Activated CD4-positive, alpha-beta T cell treated with anti-CD3 and anti-CD28 coated beads for 1 hour (primary cell): ENCODE measurements around the gene GOSR1.
A peak's percentile ranks its signal among the peaks of the same experiment; 100 is the strongest.
"Not testable (repeated sequence)": the region's sequence is repeated elsewhere in the genome, so short reads cannot be mapped to it uniquely, and the experiment has no call there.

Experiments
- DNase-seq: peaks from one replicate; pipeline ENCODE4 v3.0.0-alpha.2; 2020

Gene GOSR1

DNA sequence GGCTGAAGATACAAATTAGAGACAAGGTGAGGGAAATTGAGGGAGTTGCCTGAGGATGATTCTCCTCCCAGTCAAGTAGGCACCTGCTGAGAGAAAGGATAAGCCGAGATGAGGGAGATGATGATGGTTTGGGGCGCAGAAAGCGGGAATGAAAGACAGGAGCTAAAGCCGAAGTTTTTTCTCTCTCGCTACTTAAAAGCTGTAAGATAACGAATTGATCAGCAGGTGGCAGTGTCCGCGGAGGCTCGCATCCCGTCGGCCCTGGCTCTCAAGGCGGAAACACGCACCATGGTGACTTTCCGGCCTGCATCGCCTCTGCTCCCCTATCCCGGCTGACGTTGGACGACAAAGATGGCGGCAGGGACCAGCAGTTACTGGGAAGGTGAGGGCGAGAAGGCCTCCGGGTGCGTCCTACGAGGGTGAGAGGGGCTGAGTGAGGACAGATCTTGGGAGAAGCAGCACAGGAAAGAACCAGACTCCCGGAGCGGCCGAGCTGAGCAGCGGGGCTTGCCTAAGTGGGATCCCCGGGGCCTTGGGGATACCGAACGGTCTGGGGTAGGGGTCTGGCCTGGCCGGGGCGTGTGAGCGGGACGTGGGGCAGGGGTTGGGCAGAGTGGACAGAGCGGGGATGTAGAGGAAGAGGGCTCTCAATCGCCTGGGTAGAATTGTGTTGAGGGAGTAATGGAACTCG is at the start of gene GOSR1:
TSS of gene GOSR1 (plus strand) at position 326 of the 691 bp plus-strand sequence. CDS start at position 352, 26 bp downstream.
- peak; percentile 87 for DNase-seq

- no peak for DNase-seq
Measured at GRCh38 chr17:30427611-30428010, 49.6 kb upstream of the GOSR1 start.

- DNase-seq, result no peak
Measured at GRCh38 chr17:30429155-30429554, 48.1 kb upstream of the GOSR1 start.

- no peak for DNase-seq
Measured at GRCh38 chr17:30433514-30433913, 43.7 kb upstream of the GOSR1 start.

DNA sequence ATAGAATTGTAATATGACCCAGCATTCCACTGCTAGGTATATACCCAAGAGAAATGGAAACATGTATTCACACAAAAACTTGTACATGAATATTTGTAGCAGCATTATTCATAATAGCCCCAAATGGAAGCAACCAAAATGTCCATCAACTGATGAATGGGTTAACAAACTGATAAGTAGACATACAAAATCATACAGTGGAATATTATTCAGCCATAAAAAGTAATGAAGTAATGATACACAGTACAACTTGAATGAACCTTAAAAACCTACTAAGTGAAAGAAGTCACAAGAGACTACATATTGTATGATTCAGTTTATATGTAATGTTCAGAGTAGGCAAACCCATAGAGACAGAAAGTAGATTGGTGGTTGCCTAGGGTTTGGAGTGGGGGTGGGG is 40.5 kb upstream of the GOSR1 start:
- DNase-seq, result no peak

DNA sequence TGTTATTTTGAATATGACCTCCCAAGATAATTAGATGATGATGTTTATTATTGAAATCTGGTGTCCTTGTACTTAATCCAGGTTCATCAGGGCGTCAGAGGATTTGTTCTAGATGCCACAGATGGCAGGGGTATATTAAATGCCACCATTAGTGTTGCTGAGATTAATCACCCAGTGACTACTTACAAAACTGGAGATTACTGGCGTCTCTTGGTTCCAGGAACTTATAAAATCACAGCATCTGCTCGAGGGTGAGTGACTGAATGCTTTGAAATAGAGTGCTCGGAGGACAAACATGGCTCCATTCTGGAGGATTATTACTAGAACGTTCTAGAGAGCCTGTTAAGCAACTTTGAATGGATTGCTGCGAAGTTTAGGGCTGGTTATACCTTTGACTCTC is 33.5 kb upstream of the GOSR1 start:
- DNase-seq, result no peak

GRCh38 chr17:30446640-30447039 is 30.6 kb upstream of the GOSR1 start:
- not testable (repeated sequence) for DNase-seq

DNA sequence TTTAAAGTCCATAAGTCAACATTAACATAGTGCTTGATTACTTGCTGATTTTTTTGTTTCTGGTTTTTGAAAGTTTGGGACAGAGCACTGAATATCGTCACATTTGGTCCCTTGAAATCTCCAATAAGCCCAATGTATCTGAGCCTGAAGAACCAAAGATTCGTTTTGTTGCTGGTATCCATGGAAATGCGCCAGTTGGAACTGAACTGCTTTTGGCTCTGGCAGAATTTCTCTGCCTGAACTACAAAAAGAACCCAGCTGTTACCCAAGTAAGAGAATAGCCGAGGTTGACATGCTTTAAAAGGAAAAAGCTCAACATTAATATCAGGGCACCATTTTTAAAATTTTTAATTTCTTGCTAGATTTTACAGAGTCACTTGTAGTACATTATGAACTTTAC is 27.7 kb upstream of the GOSR1 start:
- no peak for DNase-seq

- no peak for DNase-seq
Measured at GRCh38 chr17:30450125-30451027, 26.8 kb upstream of the GOSR1 start.

DNA sequence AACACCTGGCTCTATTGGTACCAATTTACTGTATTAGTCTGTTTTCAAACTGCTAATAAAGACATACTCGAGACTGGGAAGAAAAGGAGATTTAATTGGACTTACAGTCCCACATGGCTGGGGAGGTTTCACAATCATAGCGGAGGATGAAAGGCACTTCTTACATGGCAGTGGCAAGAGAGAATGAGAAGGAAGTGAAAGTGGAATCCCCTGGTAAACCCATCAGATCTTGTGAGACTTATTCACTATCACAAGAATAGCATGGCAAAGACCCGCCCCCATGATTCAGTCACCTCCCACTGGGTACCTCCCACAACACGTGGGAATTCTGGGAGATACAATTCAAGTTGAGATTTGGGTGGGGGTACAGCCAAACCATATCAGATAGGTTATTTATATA is 22.6 kb upstream of the GOSR1 start:
- no peak for DNase-seq

DNA sequence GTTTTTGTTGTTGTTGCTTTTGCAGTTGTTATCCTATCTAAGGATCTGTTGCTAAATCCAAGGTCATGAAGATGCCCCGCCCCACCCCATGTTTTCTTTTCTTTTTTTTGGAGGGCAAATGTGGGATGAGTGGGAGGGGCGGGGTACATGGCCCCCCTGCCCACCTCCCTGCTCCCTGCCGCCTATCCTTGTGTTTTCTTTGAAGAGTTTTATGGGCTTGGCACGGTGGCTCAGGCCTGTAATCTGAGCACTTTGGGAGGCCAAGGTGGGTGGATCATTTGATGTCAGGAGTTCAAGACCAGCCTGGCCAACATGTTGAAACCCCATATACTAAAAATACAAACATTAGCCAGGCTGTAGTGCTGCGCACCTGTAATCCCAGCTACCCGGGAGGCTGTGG is 18.8 kb upstream of the GOSR1 start:
- DNase-seq, result no peak

- DNase-seq, result not testable (repeated sequence)
Measured at GRCh38 chr17:30458797-30459413, 18.3 kb upstream of the GOSR1 start.

- no peak for DNase-seq
Measured at GRCh38 chr17:30468465-30468864, 8.7 kb upstream of the GOSR1 start.

DNA sequence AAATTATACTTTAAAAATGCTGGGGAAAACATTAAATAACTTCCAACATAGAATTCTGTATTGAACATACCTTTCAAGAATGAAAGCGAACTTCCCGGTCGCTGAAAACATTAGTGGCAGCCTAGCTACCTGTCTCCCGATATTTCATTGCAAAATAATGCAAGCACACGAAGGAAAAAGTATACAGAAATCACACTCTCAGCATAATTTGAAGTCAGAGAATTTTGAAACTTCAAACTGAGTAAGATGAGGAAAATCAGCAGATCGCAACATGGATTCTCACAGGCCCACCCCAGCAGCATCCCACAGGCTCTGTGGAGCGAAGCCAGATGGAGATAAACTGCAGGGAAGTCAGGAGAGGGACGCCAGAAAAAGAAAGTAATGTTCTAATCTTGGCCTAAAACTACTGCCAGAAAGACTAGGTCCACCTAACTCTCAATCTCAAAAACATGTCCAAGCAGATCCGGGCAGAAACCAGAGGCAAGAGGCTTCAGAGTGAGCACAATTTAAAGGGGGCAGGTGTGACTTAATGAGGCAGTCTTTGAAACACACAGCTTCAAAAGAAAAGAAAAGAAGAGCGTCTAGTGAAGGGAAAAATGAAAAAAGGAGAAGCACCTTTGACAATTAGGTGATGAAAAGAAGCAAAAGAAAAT is 4.8 kb upstream of the GOSR1 start:
- no peak for DNase-seq

- no peak for DNase-seq
Measured at GRCh38 chr17:30475206-30475605, 2.0 kb upstream of the GOSR1 start.

GRCh38 chr17:30476726-30477082 is 504 bp upstream of the GOSR1 start:
- DNase-seq, result no peak

GRCh38 chr17:30477774-30478115 is 537 bp downstream of the GOSR1 start:
- no peak for DNase-seq

DNA sequence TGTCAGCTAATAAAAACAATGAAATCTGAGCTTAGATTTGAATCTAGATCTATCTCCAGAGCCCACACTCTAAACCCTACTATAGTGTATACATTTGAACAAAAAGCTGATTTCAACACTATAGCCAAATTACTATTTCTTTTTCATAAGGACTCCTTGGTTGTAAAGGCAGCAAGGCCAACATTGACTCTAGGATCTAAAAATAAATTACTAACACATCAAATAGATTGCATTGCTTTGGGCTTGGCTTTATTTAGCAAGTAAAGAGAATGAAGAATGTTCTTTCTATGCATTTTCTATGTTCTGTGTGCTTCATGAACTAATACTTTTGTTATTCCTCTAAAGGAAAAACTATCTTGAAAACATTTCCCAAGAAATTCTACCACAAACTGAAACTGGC is 5.3 kb downstream of the GOSR1 start:
- DNase-seq, result no peak

DNA sequence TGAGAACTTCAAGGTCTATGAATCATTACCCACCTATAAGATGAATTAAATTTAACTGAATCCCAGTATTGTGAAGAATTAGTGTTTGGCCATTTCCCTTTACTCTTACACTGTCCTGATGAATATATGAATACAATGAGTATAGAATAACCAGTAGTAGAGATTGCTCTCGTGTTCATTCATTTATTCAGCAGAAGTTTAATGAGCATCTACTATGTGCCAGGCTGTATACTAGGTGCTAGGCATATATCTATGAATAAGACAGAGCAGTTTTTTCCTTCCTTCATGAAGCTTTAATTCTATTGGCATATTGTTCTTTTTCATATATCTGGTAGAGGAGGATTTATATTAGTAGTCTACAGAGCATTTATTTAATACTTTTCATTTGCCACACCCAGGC is 6.0 kb downstream of the GOSR1 start:
- DNase-seq, result no peak

DNA sequence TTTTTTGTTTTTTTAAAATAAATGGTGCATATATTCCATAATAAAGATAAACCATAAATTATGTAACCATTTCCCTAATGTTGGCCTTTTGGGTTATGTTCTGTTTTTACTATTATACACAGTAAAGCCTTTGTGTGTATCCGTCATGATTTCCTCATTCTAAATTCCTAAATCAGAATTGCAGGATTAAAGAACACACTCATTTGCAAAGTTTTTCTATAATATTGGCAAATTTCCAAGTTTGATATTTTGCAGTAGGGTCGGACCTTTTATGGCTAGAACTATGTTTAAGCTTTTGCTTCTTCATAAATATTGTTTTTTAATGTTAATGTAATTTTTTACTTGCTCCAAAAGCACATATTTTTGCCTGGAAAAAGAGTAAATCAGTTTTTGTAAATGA is 16.6 kb downstream of the GOSR1 start:
- no peak for DNase-seq

GRCh38 chr17:30495586-30495985 is 18.4 kb downstream of the GOSR1 start:
- no peak for DNase-seq

- DNase-seq, result no peak
Measured at GRCh38 chr17:30503558-30503957, 26.4 kb downstream of the GOSR1 start.

DNA sequence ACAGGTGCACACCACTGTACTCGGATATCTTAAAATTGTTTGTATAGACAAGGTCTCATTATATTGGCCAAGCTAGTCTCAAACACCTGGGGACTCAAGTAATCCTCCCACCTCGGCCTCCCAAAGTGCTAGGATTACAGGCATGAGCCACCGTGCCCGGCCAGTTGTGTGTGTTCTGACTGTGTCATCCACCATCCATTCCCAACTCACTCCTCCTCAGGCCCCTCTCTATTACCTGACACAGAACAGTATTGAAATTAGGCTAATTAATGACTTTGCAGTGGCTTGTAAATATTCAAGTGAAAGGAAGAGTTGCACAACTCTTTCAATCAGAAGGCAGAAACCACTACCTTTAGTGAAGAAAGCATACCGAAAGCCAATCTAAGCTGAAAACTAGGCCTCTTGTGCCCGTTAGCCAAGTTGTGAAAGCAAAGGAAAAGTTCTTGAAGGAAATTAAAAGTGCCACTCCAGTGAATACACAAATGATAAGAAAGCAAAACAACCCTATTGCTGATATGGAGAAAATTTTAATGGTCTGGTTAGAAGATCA is 28.7 kb downstream of the GOSR1 start:
- no peak for DNase-seq
